Vagina (tissue), 2 donors: Measurements from ENCODE around the gene COPZ1. TPM values are rescaled to one million over a fixed set of nuclear protein-coding genes. Genes with fewer than 3 reads are reported as not detected.

Source experiments
- DNase-seq, 2 donors: peaks; one replicate each; pipeline ENCODE4 v3.0.0-alpha.2; 2017; ENCODE audit errors: extremely low spot score in 2 of 2
- H3K27ac ChIP-seq: fragments of 200-600 bp; sonication (generic); one replicate; pipeline ENCODE4 v1.5.1; 2019
- H3K27me3 ChIP-seq: fragments of 200-600 bp; sonication (generic); one replicate; pipeline ENCODE4 v1.5.1; 2019
- H3K36me3 ChIP-seq, 2 donors: fragments of 200-600 bp; sonication (generic); one replicate each; pipeline ENCODE4 v1.5.1; 2017 to 2019
- H3K4me1 ChIP-seq: fragments of 200-600 bp; sonication (generic); one replicate; pipeline ENCODE4 v1.5.1; 2019
- H3K4me3 ChIP-seq, 2 donors: fragments of 200-600 bp; sonication (generic); 1 replicate in 1 of 2; 2 replicates in 1 of 2; pipeline ENCODE4 v1.5.1; 2016 to 2019
- H3K9me3 ChIP-seq: fragments of 200-600 bp; sonication (generic); one replicate; pipeline ENCODE4 v1.5.1; 2019
- CTCF ChIP-seq, 3 experiments: fragments of 450-650 bp in 2 of 3; fragments of 200-600 bp in 1 of 3; sonication (generic) in 1 of 3; IDR thresholded peaks; one replicate each; pipeline ENCODE4 v1.5.1; 2017 to 2019; ENCODE audit warnings: antibody characterized with exemption in 3 of 3, mild to moderate bottlenecking in 2 of 3, moderate library complexity in 2 of 3
- POLR2A ChIP-seq, 2 donors: fragments of 450-650 bp; IDR thresholded peaks; one replicate each; pipeline ENCODE4 v1.6.1; 2017; ENCODE audit warnings: antibody characterized with exemption in 2 of 2, mild to moderate bottlenecking in 2 of 2, moderate library complexity in 2 of 2
- POLR2AphosphoS5 ChIP-seq, 2 donors: sonication (generic); formaldehyde crosslinking; IDR thresholded peaks; one replicate each; pipeline ENCODE4 v1.9.0; 2017; ENCODE audit warnings: antibody characterized with exemption in 2 of 2, mild to moderate bottlenecking in 2 of 2, low read depth in 1 of 2; ENCODE audit not compliant: insufficient read depth in 1 of 2
- intact Hi-C: fragments of 100-400 bp; cut with DNase I; formaldehyde crosslinking; loops from one replicate; pipeline ENCODE4 v1.15.1; 2023
- total RNA-seq: library from RNA; depleted of rRNA; stranded (reverse); fragments of >200 nt; gene quantifications from one replicate; pipeline ENCODE4 v1.2.3, GENCODE V29; 2016

COPZ1 gene
- total RNA-seq, 1 donor from 2014 or later = 47.6 TPM

- Histone ChIP-seq H3K36me3 (no peaks in the 10 kb centered on the region), H3K4me3 (peak overlapping the region in 1 of 2 donors; percentile 42), H3K9me3 (no peaks in the 10 kb centered on the region), H3K27me3 (no peaks in the 10 kb centered on the region), H3K4me1 (peaks cover 21% of the 10 kb centered on the region), H3K27ac (peak overlapping the region; percentile 93)
- TF ChIP-seq CTCF (IDR thresholded peaks at IDR 0.05) = no peak
- TF ChIP-seq POLR2AphosphoS5 (IDR thresholded peaks at IDR 0.05; ENCODE audit: insufficient read depth in 1 of 2, low read depth in 1 of 2) = no peak
- no peak for TF ChIP-seq POLR2A (IDR thresholded peaks at IDR 0.05)
- intact Hi-C loops = loop anchor here (10.0 kb wide), 2 partner anchors 113 to 153 kb away; no protein-coding TSS in a partner anchor
- DNase-seq = no peak
These were observed 43.2 kb downstream of the COPZ1 start for GRCh38 chr12:54368025-54368708.

- Histone ChIP-seq H3K4me3 (peak overlapping the region; percentile 42 to 62), H3K27me3 (no peaks in the 10 kb centered on the region), H3K9me3 (no peaks in the 10 kb centered on the region), H3K4me1 (peaks cover 27% of the 10 kb centered on the region), H3K36me3 (no peaks in the 10 kb centered on the region), H3K27ac (peak overlapping the region; percentile 93)
- intact Hi-C loops = loop anchor here (10.0 kb wide), 2 partner anchors 114 to 154 kb away; no protein-coding TSS in a partner anchor
- DNase-seq = no peak
- TF ChIP-seq POLR2A (IDR thresholded peaks at IDR 0.05) (no peak), POLR2AphosphoS5 (IDR thresholded peaks at IDR 0.05; ENCODE audit: insufficient read depth in 1 of 2, low read depth in 1 of 2) (peak; percentile 55 to 76), CTCF (IDR thresholded peaks at IDR 0.05) (peak; percentile 72 to 89 (median 77))
These were observed 44.0 kb downstream of the COPZ1 start for GRCh38 chr12:54368709-54369596.

- intact Hi-C loops = loop anchor here (10.0 kb wide), 2 partner anchors 115 to 155 kb away; no protein-coding TSS in a partner anchor
- peak overlapping the region; percentile 93 for H3K27ac ChIP-seq
These were observed 44.7 kb downstream of the COPZ1 start for GRCh38 chr12:54369597-54370131.

GRCh38 chr12:54370171-54370730 is 45.3 kb downstream of the COPZ1 start:
- Histone ChIP-seq H3K27me3 (no peaks in the 10 kb centered on the region), H3K36me3 (no peaks in the 10 kb centered on the region), H3K4me3 (peak overlapping the region; percentile 42 to 62), H3K9me3 (no peaks in the 10 kb centered on the region), H3K27ac (peak overlapping the region; percentile 93), H3K4me1 (peaks cover 40% of the 10 kb centered on the region)
- no peak for DNase-seq
- intact Hi-C loops = no loop called here
- TF ChIP-seq CTCF (IDR thresholded peaks at IDR 0.05) (peak; percentile 30 to 93 (median 91)), POLR2AphosphoS5 (IDR thresholded peaks at IDR 0.05; ENCODE audit: insufficient read depth in 1 of 2, low read depth in 1 of 2) (peak in 1 of 2 donors; percentile 72), POLR2A (IDR thresholded peaks at IDR 0.05) (peak in 1 of 2 donors; percentile 22)

More at GRCh38 chr12:54369597-54370131, 44.7 kb downstream of the COPZ1 start:
- peaks cover 34% of the 10 kb centered on the region for H3K4me1 ChIP-seq
- peak overlapping the region; percentile 42 to 62 for H3K4me3 ChIP-seq
- TF ChIP-seq POLR2AphosphoS5 (IDR thresholded peaks at IDR 0.05; ENCODE audit: insufficient read depth in 1 of 2, low read depth in 1 of 2) (no peak), CTCF (IDR thresholded peaks at IDR 0.05) (no peak), POLR2A (IDR thresholded peaks at IDR 0.05) (no peak)
- H3K9me3 ChIP-seq = no peaks in the 10 kb centered on the region
- no peak for DNase-seq
- no peaks in the 10 kb centered on the region for H3K27me3 ChIP-seq
- H3K36me3 ChIP-seq = no peaks in the 10 kb centered on the region
